GM10266 (cell line): ENCODE results near the gene PRRX2.

ENCODE experiments used
- DNase-seq: peaks from one replicate; pipeline ENCODE4 v3.0.0; 2012; ENCODE audit errors: extremely low spot score
- CTCF ChIP-seq: IDR thresholded peaks from 2 replicates; pipeline ENCODE4 v1.5.1; 2012; ENCODE audit warnings: mild to moderate bottlenecking, low read depth; ENCODE audit not compliant: control insufficient read depth, insufficient read depth; ENCODE audit errors: missing control alignments

PRRX2 gene

GRCh38 chr9:129751841-129752801 is 86.7 kb downstream of the PRRX2 start:
- DNase-seq: no peak
- no peak for TF ChIP-seq CTCF

- no peak for TF ChIP-seq CTCF
Measured at GRCh38 chr9:129752900-129753729, 87.7 kb downstream of the PRRX2 start, which contains the start of gene PTGES. TSS of gene PTGES (minus strand) at chr9:129753042. CDS start at chr9:129753012, 30 bp downstream.

GRCh38 chr9:129755151-129755550 is 89.7 kb downstream of the PRRX2 start:
- no peak for DNase-seq
- no peak for TF ChIP-seq CTCF

More at GRCh38 chr9:129752900-129753729, 87.7 kb downstream of the PRRX2 start, which contains the start of gene PTGES:
- DNase-seq: peak; percentile 40

GRCh38 chr9:129756191-129756590 is 90.7 kb downstream of the PRRX2 start:
- no peak for DNase-seq
- TF ChIP-seq CTCF: no peak

GRCh38 chr9:129757045-129757444 is 91.6 kb downstream of the PRRX2 start:
- no peak for DNase-seq
- TF ChIP-seq CTCF: no peak

- TF ChIP-seq CTCF: no peak
- no peak for DNase-seq
Measured at GRCh38 chr9:129759319-129759718, 93.9 kb downstream of the PRRX2 start.
